GM19468 (cell line): ENCODE data around the gene LDLRAD1.
"Not testable (repeated sequence)": the region's sequence is repeated elsewhere in the genome, so short reads cannot be mapped to it uniquely, and the experiment has no call there.

Experiments used
- ATAC-seq: cut with Tn5 transposase; IDR thresholded peaks from one replicate; pipeline ENCODE4 v1.9.1; 2021; ENCODE audit warnings: mild to moderate bottlenecking, moderate library complexity, moderate number of reproducible peaks; ENCODE audit not compliant: unreplicated experiment; ENCODE audit errors: extremely low read depth

Gene LDLRAD1

GRCh38 chr1:54019562-54020176 lies 1.7 kb upstream of the LDLRAD1 start:
- not testable (repeated sequence) for ATAC-seq

GRCh38 chr1:54018635-54019034 lies 649 bp upstream of the LDLRAD1 start:
- no peak for ATAC-seq

GRCh38 chr1:54016343-54017282 lies 1.4 kb downstream of the LDLRAD1 start:
- no peak for ATAC-seq

GRCh38 chr1:54014009-54014629 lies 3.9 kb downstream of the LDLRAD1 start:
- no peak for ATAC-seq

GRCh38 chr1:54013393-54014008 lies 4.5 kb downstream of the LDLRAD1 start:
- no peak for ATAC-seq

GRCh38 chr1:54012863-54013262 lies 5.1 kb downstream of the LDLRAD1 start:
- no peak for ATAC-seq

- no peak for ATAC-seq
Observed at GRCh38 chr1:54012008-54012325, 6.0 kb downstream of the LDLRAD1 start.

- ATAC-seq = no peak
Observed at GRCh38 chr1:54011316-54012007, 6.5 kb downstream of the LDLRAD1 start.

GRCh38 chr1:54010415-54011117 lies 7.4 kb downstream of the LDLRAD1 start:
- no peak for ATAC-seq

- ATAC-seq = no peak
Observed at GRCh38 chr1:54009406-54009805, 8.6 kb downstream of the LDLRAD1 start.

GRCh38 chr1:54008876-54009275 lies 9.1 kb downstream of the LDLRAD1 start:
- no peak for ATAC-seq

GRCh38 chr1:54007613-54008012 lies 10.4 kb downstream of the LDLRAD1 start:
- no peak for ATAC-seq

GRCh38 chr1:54006508-54006907 lies 11.5 kb downstream of the LDLRAD1 start:
- no peak for ATAC-seq

GRCh38 chr1:54004481-54005049 lies 13.4 kb downstream of the LDLRAD1 start:
- ATAC-seq = no peak

- ATAC-seq = not testable (repeated sequence)
Observed at GRCh38 chr1:54003750-54004480, 14.1 kb downstream of the LDLRAD1 start.

GRCh38 chr1:54003249-54003646 lies 14.7 kb downstream of the LDLRAD1 start:
- ATAC-seq = no peak

GRCh38 chr1:54002544-54003248 lies 15.3 kb downstream of the LDLRAD1 start:
- no peak for ATAC-seq

- no peak for ATAC-seq
Observed at GRCh38 chr1:54001591-54001990, 16.4 kb downstream of the LDLRAD1 start.
